H1 (cell line): ENCODE results near the gene MTCH1. TPM values are rescaled to one million over a fixed set of nuclear protein-coding genes. Genes with fewer than 3 reads are reported as not detected.

ENCODE experiments used
- CTCF ChIA-PET: fragments of 300-600 bp; sonication (Branson Sonifier 250); formaldehyde crosslinking; loops from one replicate; lab custom pipeline; 2021; ENCODE audit not compliant: partially characterized antibody; lab: Charles Lee
- POLR2A ChIA-PET: fragments of 300-600 bp; sonication (Branson Sonifier 250); formaldehyde crosslinking; loops from one replicate; lab custom pipeline; 2021; ENCODE audit warnings: inconsistent platforms; ENCODE audit not compliant: partially characterized antibody; lab: Charles Lee
- DNase-seq, 2 experiments: peaks; one replicate each; pipeline versions ENCODE4 v3.0.0 to v3.0.0-alpha.2; 2010 to 2022; ENCODE audit warnings: low spot score in 2 of 2, low read depth in 1 of 2, mixed read lengths in 1 of 2
- FAIRE-seq: peaks from 2 replicates; lab custom pipeline; 2011; peaks lifted over from hg19 to GRCh38; lab: Jason Lieb, UNC
- H2AFZ ChIP-seq: 2 replicates; pipeline ENCODE4 v1.8.1; 2012; ENCODE audit warnings: low read length, inconsistent platforms
- H2AK5ac ChIP-seq: 2 replicates; pipeline ENCODE4 v1.6.1; 2013; ENCODE audit warnings: low read depth, low read length
- H2BK120ac ChIP-seq: replicated peaks from 2 replicates; pipeline ENCODE3; 2013; ENCODE audit warnings: low read depth, low read length, inconsistent platforms
- H2BK12ac ChIP-seq: 2 replicates; pipeline ENCODE4 v1.6.1; 2013; ENCODE audit warnings: low read depth, low read length
- H2BK15ac ChIP-seq: 2 replicates; pipeline ENCODE4 v1.6.1; 2013; ENCODE audit warnings: low read length
- H2BK20ac ChIP-seq: 2 replicates; pipeline ENCODE4 v1.6.1; 2013; ENCODE audit warnings: low read length
- H2BK5ac ChIP-seq: 2 replicates; pipeline ENCODE4 v1.6.1; 2013; ENCODE audit warnings: low read depth, low read length
- H3K14ac ChIP-seq: 2 replicates; pipeline ENCODE4 v1.6.1; 2013; ENCODE audit warnings: inconsistent platforms; ENCODE audit not compliant: insufficient read length
- H3K18ac ChIP-seq: 2 replicates; pipeline ENCODE4 v1.6.1; 2013; ENCODE audit warnings: low read length; ENCODE audit errors: extremely low read depth
- H3K23ac ChIP-seq: 2 replicates; pipeline ENCODE4 v1.6.1; 2013; ENCODE audit warnings: inconsistent platforms; ENCODE audit not compliant: insufficient read length
- H3K23me2 ChIP-seq: 2 replicates; pipeline ENCODE4 v1.6.1; 2013; ENCODE audit warnings: low read depth, low read length
- H3K27ac ChIP-seq: 2 replicates; pipeline ENCODE4 v1.6.1; 2011; ENCODE audit warnings: low read depth, low read length, inconsistent platforms
- H3K27me3 ChIP-seq, 4 experiments: replicated peaks in 1 of 4; 1 replicate in 1 of 4; 2 replicates in 3 of 4; pipeline versions ENCODE4 v1.6.1 to v1.8.1; 2011 to 2013; ENCODE audit warnings: low read length in 3 of 4, mild to moderate bottlenecking in 3 of 4, inconsistent platforms in 2 of 4, mixed read lengths in 2 of 4, moderate library complexity in 1 of 4; ENCODE audit not compliant: control insufficient read depth in 3 of 4, insufficient read depth in 3 of 4; ENCODE audit errors: extremely low read depth in 1 of 4
- H3K36me3 ChIP-seq, 4 experiments: 2 replicates each; pipeline versions ENCODE4 v1.6.1 to v1.8.1; 2011 to 2013; ENCODE audit warnings: mild to moderate bottlenecking in 4 of 4, low read length in 3 of 4, moderate library complexity in 2 of 4, control low read depth in 1 of 4, inconsistent platforms in 1 of 4; ENCODE audit not compliant: insufficient read depth in 4 of 4, control insufficient read depth in 2 of 4
- H3K4ac ChIP-seq: replicated peaks from 2 replicates; pipeline ENCODE3; 2013; ENCODE audit warnings: low read length, low read depth, mixed read lengths, inconsistent platforms; ENCODE audit not compliant: insufficient read length
- H3K4me1 ChIP-seq, 4 experiments: replicated peaks in 1 of 4; 1 replicate in 1 of 4; 2 replicates in 3 of 4; pipeline versions ENCODE4 v1.6.1 to v1.8.1; 2011 to 2013; ENCODE audit warnings: low read length in 3 of 4, inconsistent platforms in 2 of 4, mixed read lengths in 1 of 4; ENCODE audit not compliant: insufficient read depth in 4 of 4, control insufficient read depth in 3 of 4
- H3K4me2 ChIP-seq, 2 experiments: 2 replicates each; pipeline versions ENCODE4 v1.6.1 to v1.8.1; 2011 to 2013; ENCODE audit warnings: low read depth in 2 of 2, low read length in 2 of 2, control low read depth in 1 of 2, inconsistent platforms in 1 of 2, mild to moderate bottlenecking in 1 of 2; ENCODE audit not compliant: insufficient read depth in 1 of 2
- H3K4me3 ChIP-seq, 4 experiments: fragments of 200-600, 300-600 bp in 1 of 4; sonication (generic), shearing (Covaris generic), sonication (Bioruptor Twin) in 1 of 4; 2 replicates each; pipeline versions ENCODE4 v1.5.1 to v1.8.1; 2011 to 2016; ENCODE audit warnings: low read length in 4 of 4, low read depth in 3 of 4, control low read depth in 2 of 4, inconsistent platforms in 2 of 4, mild to moderate bottlenecking in 2 of 4, mixed read lengths in 1 of 4, moderate library complexity in 1 of 4; ENCODE audit not compliant: insufficient read depth in 2 of 4; ENCODE audit errors: extremely low read depth in 1 of 4
- H3K56ac ChIP-seq: replicated peaks from 2 replicates; pipeline ENCODE3; 2013; ENCODE audit warnings: low read depth, mild to moderate bottlenecking, mixed read lengths, low read length, inconsistent platforms; ENCODE audit not compliant: insufficient read length
- H3K79me1 ChIP-seq: 2 replicates; pipeline ENCODE4 v1.6.1; 2013; ENCODE audit warnings: low read depth, low read length, control low read depth
- H3K79me2 ChIP-seq, 2 experiments: 2 replicates each; pipeline versions ENCODE4 v1.6.1 to v1.8.1; 2012 to 2013; ENCODE audit warnings: low read length in 2 of 2, mild to moderate bottlenecking in 2 of 2, inconsistent platforms in 1 of 2; ENCODE audit not compliant: insufficient read depth in 2 of 2, control insufficient read depth in 1 of 2
- H3K9ac ChIP-seq, 4 experiments: replicated peaks in 1 of 4; 1 replicate in 1 of 4; 2 replicates in 3 of 4; pipeline versions ENCODE4 v1.6.1 to v1.8.1; 2011 to 2013; ENCODE audit warnings: low read depth in 3 of 4, low read length in 3 of 4, control low read depth in 2 of 4, mild to moderate bottlenecking in 2 of 4, moderate library complexity in 2 of 4, inconsistent platforms in 1 of 4; ENCODE audit errors: extremely low read depth in 1 of 4
- H3K9me3 ChIP-seq, 2 experiments: 2 replicates each; pipeline versions ENCODE4 v1.6.1 to v1.8.1; 2012 to 2013; ENCODE audit warnings: mild to moderate bottlenecking in 2 of 2, moderate library complexity in 2 of 2, control low read depth in 1 of 2, inconsistent platforms in 1 of 2, low read depth in 1 of 2, low read length in 1 of 2, mixed read lengths in 1 of 2; ENCODE audit not compliant: insufficient read depth in 2 of 2
- H4K20me1 ChIP-seq, 2 experiments: replicated peaks in 1 of 2; 2 replicates each; pipeline versions ENCODE3 to v1.8.1; 2011 to 2013; ENCODE audit warnings: inconsistent platforms in 2 of 2, low read length in 2 of 2, mild to moderate bottlenecking in 1 of 2; ENCODE audit not compliant: insufficient read depth in 2 of 2, control insufficient read depth in 1 of 2
- H4K5ac ChIP-seq: 2 replicates; pipeline ENCODE4 v1.6.1; 2013; ENCODE audit warnings: low read length, low read depth, mixed read lengths, inconsistent platforms; ENCODE audit not compliant: insufficient read length
- H4K8ac ChIP-seq: 2 replicates; pipeline ENCODE4 v1.8.0; 2013; ENCODE audit warnings: mild to moderate bottlenecking, moderate library complexity, low read length, inconsistent platforms; ENCODE audit not compliant: insufficient read depth; ENCODE audit errors: extremely low read depth
- H4K91ac ChIP-seq: replicated peaks from 2 replicates; pipeline ENCODE3; 2013; ENCODE audit warnings: low read length, mixed read lengths, inconsistent platforms; ENCODE audit not compliant: insufficient read length
- BCL11A ChIP-seq, 2 experiments: IDR thresholded peaks; one replicate each; pipeline ENCODE4 v1.6.1; 2011; ENCODE audit warnings: low read depth in 2 of 2, low read length in 2 of 2, mild to moderate bottlenecking in 2 of 2
- CHD2 ChIP-seq: IDR thresholded peaks from 2 replicates; pipeline ENCODE4 v1.6.1; 2012; ENCODE audit warnings: low read length, improper control_type of control experiment
- KDM4A ChIP-seq: IDR thresholded peaks from one replicate; pipeline ENCODE4 v1.7.1; 2012; ENCODE audit warnings: low read depth, mild to moderate bottlenecking, moderate library complexity, low read length, inconsistent platforms; ENCODE audit not compliant: severe bottlenecking
- TBP ChIP-seq: IDR thresholded peaks from 2 replicates; pipeline ENCODE4 v1.6.1; 2011; ENCODE audit warnings: low read depth, low read length, improper control_type of control experiment
- TEAD4 ChIP-seq: IDR thresholded peaks from 2 replicates; pipeline ENCODE4 v1.6.1; 2012; ENCODE audit warnings: low read depth, low read length, inconsistent platforms, mixed read lengths
- WGBS, 2 experiments: shearing (Covaris generic) in 1 of 2; methylation state at CpG; one replicate each; pipeline versions ENCODE4 v1.1.6 to v1.1.7; 2013 to 2015; ENCODE audit warnings: low lambda C conversion rate in 2 of 2, mixed read lengths in 2 of 2, inconsistent platforms in 1 of 2, low coverage in 1 of 2, missing lambda C conversion rate in 1 of 2; ENCODE audit not compliant: insufficient replicate concordance in 2 of 2, insufficient coverage in 1 of 2, insufficient read length in 1 of 2; ENCODE audit errors: extremely low coverage in 1 of 2, missing lambda C conversion rate in 1 of 2; 5-methylcytosine and 5-hydroxymethylcytosine counted together
- polyA plus RNA-seq, 7 experiments: library from polyadenylated mRNA; depleted of rRNA in 3 of 7; stranded (reverse) in 5 of 7; unstranded in 2 of 7; fragments of >200 nt in 5 of 7; fragments of 200-250 nt in 2 of 7; gene quantifications; 1 replicate in 5 of 7; 2 replicates in 1 of 7; 4 replicates in 1 of 7; pipeline versions ENCODE4 v1.2.1 to v1.2.3, GENCODE V29; 2011 to 2013; ENCODE audit warnings: missing spikeins in 2 of 7, mixed read lengths in 2 of 7
- total RNA-seq: library from RNA; stranded (reverse); fragmentation: NEBNext Ultra II Directional; extraction: Animal tissue kit (Norgen Biotek cat#: 25700); gene quantifications from 2 replicates; pipeline ENCODE4 v1.2.1, GENCODE V29; 2021

MTCH1 gene
- total and polyA plus RNA-seq, 2 of the 8 experiments (the other 6 are each of a cell fraction or from before 2014, with no cell fraction given) = 169 to 214 TPM

- Histone ChIP-seq H2AK5ac (no peak overlapping the region; the same call in 1 of the 2 replicates), H4K5ac (peak overlapping the region; percentile 33), H2BK5ac (peak overlapping the region; percentile 55), H3K23me2 (peaks cover 13% of the 10 kb centered on the region; the same call in 1 of the 2 replicates), H3K9ac (peak overlapping the region; percentile 80 to 92 (median 82))
- CTCF ChIA-PET = interaction anchor here (0.6 to 14.9 kb wide), 5 partner anchors 9 to 224 kb away, joined by 3 to 237 read pairs (median 3); no protein-coding TSS in a partner anchor
- no peak for FAIRE-seq
- DNase-seq = no peak
- no peak for TF ChIP-seq KDM4A
- TF ChIP-seq BCL11A (IDR thresholded peaks at IDR 0.05; ENCODE audit: low read depth in 2 of 2, low read length in 2 of 2) = no peak
- no peak for TF ChIP-seq TBP
- TF ChIP-seq CHD2 = no peak
- TF ChIP-seq TEAD4 = no peak
- TF ChIP-seq, all 59 proteins: peak for 0
- Histone ChIP-seq H2AFZ (no peak overlapping the region), H3K23ac (no peak overlapping the region), H2BK12ac (0 out of 2 replicates have a peak overlapping the region, but pooled peaks have one; percentile 84), H4K91ac (peak overlapping the region; percentile 75), H3K4me2 (peak overlapping the region; percentile 72 to 97), H3K4ac (peak overlapping the region; percentile 66), H2BK15ac (0 out of 2 replicates have a peak overlapping the region, but pooled peaks have one; percentile 31), H3K56ac (peak overlapping the region; percentile 67), H3K4me1 (peaks cover 0 to 12% (median 5%) of the 10 kb centered on the region in 4 experiments; a peak in 6 of 7 replicates), H2BK20ac (no peak overlapping the region), H3K27me3 (no peaks in the 10 kb centered on the region; a peak in 1 of 7 replicates), H3K18ac (peak overlapping the region; percentile 90), H4K8ac (peak overlapping the region; percentile 92), H3K9me3 (no peaks in the 10 kb centered on the region), H3K79me2 (peaks cover 32 to 42% of the 10 kb centered on the region in 2 experiments), H3K27ac (peak overlapping the region; percentile 91), H2BK120ac (peak overlapping the region; percentile 43), H3K14ac (no peak overlapping the region), H3K4me3 (peak overlapping the region; percentile 84 to 94 (median 90)), H3K36me3 (no peaks in the 10 kb centered on the region), H4K20me1 (peaks cover 14 to 24% of the 10 kb centered on the region in 2 experiments), H3K79me1 (peaks cover 12% of the 10 kb centered on the region)
- WGBS, 2 experiments = 9% methylated on average over 8 of the region's 8 CpGs; no CpG with 5 or more reads in 1 of the 2 experiments
- POLR2A ChIA-PET = interaction anchor here (0.8 to 1.8 kb wide), 17 partner anchors 8 to 236 kb away, joined by 3 to 9 read pairs (median 5); partner anchors contain the start of genes C6orf89, FGD2 and PPIL1
Observed at GRCh38 chr6:36986704-36987047, 680 bp upstream of the MTCH1 start.
